ENCODE measurements around the gene GRAP2.

Gene GRAP2

DNA sequence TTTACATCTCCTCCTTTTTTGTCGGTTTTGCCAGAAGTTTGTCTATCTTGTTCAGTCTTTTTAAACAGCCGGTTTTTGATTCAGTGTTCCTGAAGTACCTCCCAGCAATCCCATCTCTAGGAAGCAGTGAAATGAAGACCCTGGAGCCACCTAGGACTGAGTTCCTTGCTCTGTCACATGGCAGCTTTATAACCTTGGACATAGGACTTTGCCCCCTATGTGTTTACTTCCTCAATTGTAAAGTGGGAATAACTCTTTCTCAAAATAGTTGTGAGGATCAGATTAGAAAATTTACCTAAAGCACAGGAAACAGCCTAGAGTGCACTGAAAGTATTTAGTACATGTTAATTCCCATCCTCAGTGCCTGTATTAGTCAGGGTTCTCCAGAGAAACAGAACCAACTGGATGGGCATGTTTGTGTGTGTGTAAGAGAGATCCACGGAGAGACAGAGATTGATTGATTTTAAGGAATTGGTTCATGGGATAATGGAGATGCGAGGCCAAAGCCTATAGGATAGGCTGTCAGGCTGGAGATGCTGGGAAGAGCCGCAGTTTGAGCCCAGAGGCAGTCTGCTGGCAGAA lies 113.9 kb downstream of the GRAP2 start:
- no peak for DNase-seq (ENCODE audit: low read depth)

DNA sequence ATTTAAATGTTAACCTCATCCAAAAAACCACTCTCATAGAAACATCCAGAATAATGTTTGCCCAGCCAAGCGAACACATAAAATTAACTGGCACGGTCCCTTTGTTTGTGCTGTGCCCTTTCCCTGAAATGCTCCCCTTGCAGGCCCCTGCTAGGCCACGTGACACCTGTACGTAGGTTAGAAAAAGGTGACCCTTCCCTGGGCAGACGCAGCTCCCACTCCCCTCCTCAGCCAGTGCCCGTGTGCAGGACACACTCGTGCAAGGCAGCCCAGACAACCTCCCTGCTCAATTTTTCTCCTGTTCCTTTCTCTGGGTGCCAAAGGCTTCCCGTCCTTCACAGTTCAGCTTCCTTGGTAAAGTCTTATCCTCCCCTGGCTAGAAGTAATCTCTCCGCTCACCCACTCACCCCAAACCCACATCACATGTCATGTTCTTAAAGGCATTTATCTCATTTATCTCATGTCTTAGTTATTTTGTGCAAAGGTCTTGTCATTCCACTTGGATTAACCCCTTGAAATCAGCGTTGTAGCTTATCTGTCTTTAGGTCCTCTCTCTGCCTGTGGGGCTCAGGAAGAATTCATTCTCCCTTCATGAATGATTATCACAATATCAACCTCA lies 114.6 kb downstream of the GRAP2 start:
- peak; percentile 45 for DNase-seq (ENCODE audit: low read depth)

DNA sequence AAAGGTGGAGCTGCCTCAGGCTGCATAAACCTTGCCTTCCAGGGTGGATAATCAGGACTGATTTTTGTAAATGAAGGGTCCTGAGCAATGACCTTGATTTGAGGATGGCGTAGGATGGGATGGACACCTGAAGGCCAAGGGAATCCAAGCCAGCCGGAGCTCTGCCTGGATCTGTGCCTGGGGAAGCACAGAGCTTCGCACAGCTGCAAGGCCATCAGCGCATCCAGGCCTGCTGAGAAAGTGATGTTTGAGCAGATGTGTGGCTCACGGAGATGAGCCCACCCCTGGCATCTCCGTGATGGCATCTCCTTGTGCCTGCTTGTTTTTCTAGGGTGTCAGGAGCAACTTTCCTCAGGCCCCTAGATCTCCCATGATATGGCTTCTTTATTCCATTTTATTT lies 117.2 kb downstream of the GRAP2 start:
- DNase-seq (ENCODE audit: low read depth), result no peak

DNA sequence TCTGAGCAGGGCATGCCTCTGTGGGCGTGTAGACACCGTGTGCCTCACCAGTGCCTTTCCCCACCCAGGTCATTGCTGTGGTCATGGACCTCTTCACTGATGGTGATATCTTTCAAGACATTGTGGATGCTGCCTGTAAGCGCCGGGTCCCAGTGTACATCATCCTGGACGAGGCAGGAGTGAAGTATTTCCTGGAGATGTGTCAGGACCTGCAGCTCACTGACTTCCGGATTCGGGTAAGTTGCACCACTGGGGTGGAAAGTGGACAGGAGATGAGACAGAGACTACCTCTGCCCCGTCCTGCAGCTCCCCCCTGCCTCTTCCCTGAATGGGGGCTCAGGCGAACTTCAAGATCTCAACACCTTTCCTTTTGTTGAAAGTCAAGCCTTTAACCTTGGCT lies 118.2 kb downstream of the GRAP2 start:
- DNase-seq (ENCODE audit: low read depth), result no peak

DNA sequence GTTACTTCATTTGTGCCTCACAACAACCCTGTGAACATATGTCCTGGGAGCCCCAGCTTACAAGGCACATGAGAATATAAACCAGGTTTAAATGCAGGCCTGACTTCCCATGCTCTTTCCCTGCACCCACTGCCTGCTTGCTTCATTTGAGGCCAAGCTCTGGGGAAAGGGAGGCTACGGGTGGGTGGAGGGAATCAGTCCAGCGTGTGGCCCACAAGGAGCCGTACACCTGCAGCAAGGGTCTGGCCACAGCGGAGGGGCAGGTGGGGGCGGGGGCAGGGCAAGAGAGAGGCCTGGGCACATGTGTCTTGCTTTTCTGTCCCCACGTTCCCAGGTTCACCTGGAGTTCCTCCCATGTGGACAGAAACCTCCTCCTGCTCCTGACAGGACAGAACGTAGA lies 120.1 kb downstream of the GRAP2 start:
- no peak for DNase-seq (ENCODE audit: low read depth)

DNA sequence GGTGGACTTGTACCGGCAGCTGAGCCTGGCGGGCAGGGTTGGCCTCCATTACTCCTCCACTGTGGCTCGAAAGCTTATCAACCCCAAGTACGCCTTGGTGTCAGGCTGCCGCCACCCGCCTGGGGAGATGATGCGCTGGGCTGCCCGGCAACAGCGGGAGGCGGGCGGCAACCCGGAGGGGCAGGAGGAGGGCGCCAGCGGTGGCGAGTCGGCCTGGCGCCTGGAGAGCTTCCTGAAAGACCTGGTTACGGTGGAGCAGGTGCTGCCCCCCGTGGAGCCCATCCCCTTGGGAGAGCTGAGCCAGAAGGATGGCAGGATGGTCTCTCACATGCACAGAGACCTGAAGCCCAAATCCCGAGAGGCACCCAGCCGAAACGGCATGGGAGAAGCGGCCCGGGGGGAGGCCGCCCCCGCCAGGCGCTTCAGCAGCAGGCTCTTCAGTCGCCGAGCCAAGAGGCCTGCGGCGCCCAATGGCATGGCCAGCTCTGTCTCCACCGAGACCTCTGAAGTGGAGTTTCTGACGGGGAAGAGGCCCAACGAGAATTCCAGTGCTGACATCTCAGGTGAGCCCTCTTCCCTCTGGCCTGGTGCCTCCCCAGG lies 120.6 kb downstream of the GRAP2 start:
- no peak for DNase-seq (ENCODE audit: low read depth)

DNA sequence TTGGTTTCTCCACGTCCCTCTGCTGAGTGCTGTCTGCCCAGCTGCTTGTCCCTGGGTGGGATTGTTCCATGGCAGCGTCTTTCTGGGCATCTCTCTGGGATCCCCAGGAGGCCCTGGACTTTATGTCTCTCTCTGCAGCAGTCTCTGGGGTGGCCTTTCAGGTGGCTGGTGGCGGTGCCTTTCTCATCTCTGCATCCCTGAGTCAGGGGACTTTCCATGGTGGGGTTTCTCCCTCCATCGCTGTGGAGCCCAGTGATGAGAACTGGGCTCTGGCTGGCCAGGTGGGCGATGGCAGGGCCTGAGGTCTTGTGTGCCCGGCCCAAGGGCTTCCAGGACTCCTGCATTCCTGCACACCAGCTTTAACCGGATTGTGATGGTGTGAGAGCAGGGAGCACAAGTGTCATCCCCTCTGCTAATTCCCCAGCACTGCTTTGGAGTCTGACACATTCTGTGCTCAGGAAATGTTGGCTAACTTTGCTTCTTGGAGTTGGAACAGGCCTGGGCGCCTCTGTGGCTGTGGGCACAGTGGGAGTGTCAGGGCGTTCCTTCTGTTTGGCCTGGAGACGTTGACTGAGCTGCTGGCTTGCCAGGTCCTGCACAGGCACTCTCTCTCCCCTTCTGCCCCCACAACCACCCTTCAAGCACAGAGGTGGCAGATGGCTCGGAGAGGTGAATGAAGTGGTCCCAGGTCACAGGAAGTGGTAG lies 121.8 kb downstream of the GRAP2 start:
- DNase-seq (ENCODE audit: low read depth), result no peak
